Activated CD4-positive, CD25-positive, alpha-beta regulatory T cell treated with anti-CD3 and anti-CD28 coated beads, Interleukin-2, amount 50 U/mL, for 72 hours (primary cell): Measurements from ENCODE around the gene ASXL1.
"Not testable (repeated sequence)": the region's sequence is repeated elsewhere in the genome, so short reads cannot be mapped to it uniquely, and the experiment has no call there.

Experiments
- DNase-seq: peaks from one replicate; pipeline ENCODE4 v3.0.0; 2021

Gene ASXL1

DNA sequence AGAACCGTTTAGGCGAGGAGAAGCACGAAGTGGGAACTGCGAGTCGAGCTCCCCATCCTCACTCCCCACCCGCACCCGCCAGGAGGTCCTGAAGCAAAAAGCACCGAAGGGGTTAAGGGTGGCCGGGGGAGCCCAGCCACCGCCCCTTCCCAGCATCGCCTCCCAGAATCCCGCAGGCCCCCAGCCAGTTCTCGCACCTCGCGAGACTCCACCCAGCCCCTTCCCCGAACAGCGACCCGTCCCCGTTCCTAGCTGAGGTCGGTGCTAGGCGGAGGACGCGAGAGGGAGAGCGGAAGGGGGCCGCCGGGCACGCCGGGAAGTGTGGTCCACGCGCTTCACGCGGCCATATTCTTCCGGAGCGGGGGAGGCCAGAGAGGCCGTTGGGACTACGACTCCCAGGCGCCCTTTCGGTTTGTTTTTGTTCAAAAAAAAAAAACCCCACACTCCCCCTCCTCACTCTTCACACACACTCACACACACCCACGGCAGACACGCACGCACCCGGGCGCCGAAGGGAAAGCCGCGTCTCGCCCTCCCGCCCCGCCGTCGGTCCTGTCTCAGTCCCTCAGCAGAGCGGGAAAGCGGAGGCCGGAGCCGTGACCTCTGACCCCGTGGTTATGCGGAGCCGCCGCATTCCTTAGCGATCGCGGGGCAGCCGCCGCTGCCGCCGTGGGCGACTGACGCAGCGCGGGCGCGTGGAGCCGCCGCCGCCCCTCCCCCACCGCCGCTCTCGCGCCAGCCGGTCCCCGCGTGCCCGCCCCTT lies at the start of gene ASXL1:
Gene ASXL1, plus strand, starts transcription at position 463 of the 763 bp plus-strand sequence. CDS start 445 bp downstream, outside the sequence.
- DNase-seq: peak; percentile 92

DNA sequence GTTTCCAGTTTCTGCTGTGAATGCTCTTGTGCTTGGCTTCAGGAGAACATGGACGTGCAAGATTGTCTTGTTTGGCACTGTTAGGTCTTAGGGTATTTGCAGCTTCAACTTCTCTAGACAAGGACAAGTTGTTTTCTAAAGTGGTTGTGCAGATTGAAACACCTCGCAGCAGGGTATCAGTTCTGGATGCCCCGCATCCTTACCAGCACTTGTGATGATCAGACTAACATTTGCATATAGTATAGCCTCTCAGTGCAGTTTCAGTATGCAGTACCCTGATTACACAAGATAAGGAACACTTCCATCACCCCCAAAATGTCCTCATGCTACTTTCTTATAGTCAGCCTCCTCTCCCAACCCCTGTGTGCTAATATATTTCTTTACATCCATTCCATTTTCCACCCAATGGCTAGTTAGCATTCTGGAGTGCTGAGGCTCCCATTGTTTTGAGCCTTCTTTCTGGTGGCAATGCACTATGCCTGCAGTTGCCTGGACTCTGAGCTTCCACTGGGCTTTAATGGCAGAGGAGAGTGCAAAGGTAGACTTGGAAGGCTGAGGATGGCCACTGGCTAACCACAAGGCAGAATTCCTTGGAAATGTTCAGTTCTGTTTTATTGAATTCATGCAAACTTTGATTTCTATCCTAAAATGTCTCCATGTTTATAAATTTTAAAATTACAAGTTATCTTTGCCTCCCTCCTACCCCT lies 45.3 kb upstream of the ASXL1 start:
- no peak for DNase-seq

DNA sequence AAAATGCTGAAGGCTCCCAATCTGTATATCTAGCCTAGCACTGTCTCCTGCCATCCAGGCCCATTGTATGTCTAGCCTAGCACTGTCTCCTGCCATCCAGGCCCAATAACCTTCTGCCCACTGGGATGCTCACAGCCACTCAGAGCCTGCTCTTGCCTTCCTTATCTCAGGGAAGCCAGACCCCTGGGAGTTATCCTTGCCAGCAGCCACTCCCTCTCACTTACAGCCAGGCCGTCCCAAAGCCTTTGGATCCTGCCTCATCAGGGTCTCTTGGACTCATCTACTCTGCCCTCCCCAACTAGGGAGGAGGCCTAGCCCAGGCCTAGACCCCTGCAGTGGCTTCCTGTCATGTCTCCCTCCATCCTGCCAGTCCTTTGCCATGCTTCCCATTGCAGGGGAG lies 43.4 kb upstream of the ASXL1 start:
- DNase-seq: no peak

DNA sequence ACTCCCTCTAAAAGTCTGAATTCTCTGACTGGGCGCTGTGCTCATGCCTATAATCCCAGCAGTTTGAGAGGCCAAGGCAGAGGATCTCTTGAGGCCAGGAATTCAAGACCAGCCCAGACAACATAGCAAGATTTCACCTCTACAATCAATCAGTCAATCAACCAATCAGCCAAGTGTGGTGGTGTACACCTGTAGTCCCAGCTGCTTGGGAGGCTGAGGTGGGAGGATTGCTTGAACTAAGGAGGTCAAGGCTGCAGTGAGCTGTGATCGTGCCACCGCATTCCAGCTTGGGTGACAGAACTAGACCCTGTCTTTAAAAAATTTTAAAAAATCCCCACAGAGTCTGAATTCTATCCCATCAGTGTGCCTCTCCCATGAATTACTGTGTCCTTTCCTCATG lies 42.7 kb upstream of the ASXL1 start:
- no peak for DNase-seq

DNA sequence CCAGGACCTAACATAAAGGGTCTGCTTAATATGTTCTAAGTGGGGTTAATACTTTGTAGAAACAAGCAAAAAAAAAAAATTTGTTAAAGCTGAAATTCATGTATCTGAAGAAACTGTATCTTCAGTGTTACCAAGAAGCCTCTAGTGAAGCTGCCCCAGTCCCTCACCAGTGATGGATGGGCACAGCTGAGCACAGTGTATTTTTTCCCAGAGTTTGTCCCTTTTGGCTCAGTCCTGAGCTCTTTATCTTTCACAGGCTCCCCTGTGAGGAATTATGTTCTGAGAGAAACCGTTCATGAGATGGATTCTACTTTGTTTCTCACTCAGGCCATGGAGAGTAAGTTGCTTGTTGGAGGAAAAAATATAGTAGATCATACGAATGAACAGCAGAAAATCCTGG lies 42.2 kb upstream of the ASXL1 start:
- no peak for DNase-seq

DNA sequence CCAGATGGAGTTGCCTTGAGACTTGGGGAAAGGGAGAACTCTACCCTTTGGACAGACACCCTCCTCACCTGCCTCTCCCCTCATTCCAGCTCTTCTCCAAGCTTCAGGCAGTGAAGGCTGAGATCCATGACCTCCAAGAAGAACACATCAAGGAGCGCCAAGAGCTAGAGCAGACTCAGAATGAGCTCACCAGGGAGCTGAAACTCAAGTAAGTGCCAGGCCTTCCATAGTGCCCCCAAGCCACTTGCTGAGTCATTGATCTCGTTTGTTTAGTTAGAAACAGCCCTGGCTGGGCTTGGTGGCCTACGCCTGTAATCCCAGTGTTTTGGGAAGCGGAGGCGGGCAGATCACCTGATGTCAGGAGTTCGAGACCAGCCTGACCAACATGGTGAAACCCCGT lies 41.5 kb upstream of the ASXL1 start:
- DNase-seq: no peak

DNA sequence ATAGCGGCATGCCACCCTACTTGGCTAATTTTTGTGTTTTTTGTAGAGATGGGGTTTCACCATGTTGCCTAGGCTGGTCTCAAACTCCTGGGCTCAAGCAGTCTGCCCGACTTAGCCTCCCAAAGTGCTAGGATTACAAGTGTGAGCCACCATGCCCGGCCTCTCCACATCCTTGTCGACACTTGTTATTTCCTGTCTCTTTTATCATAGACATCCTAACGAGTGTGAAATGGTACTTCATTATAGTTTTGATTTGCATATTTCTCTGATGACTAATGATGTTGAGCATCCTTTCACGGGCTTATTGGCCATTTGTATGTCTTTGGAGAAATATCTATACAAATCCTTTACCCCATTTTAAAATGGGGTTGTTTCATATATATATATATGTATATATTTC lies 39.0 kb upstream of the ASXL1 start:
- DNase-seq: no peak

DNA sequence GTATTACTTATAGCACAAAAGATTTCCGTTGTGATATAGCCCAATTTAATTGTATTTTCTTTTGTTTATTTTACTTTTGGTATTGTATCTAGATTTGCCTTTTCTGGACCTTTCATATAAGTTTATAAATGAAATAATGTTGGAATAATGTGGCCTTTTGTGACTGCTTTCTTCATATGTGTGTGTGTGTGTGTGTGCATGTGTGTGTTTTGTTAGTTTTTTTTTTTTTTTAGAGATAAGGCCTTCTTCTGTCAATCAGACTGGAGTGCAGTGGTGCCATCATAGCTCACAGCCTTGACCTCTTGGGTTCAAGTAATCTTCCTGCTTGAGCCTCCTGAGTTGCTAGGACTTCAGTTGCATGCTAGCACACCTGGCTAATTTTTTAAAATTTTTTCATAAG lies 37.8 kb upstream of the ASXL1 start:
- no peak for DNase-seq

DNA sequence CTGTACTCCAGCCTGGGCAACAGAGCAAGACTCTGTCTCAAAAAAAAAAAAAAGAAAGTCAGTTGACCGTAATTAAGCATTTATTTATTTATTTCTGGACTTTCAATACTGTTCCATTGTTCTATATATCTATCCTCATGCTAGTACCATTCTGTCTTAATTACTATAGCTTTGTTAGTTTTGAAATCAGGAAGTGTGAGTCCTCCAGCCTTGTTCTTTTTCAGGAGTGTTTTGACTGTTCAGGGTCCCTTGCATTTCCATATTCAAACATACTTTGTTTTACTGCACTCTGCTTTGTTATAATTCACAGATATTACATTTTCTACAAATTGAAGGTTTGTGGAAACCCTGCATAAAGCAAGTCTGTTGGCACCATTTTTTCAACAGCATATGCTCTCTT lies 36.7 kb upstream of the ASXL1 start:
- DNase-seq: no peak

DNA sequence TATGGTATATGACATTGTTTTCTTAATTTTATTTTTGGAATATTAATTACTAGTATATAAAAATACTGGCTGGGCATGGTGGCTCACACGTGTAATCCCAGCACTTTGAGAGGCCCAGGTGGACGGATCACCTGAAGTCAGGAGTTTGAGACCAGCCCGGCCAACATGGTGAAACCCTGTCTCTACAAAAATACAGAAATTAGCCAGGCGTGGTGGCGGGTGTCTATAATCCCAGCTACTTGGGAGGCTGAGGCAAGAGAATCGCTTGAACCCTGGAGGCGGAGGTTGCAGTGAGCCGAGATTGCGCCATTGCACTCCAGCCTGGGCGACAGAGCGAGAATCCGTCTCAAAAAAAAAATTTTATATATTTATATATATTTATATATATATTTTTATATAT lies 35.9 kb upstream of the ASXL1 start:
- DNase-seq: not testable (repeated sequence)

DNA sequence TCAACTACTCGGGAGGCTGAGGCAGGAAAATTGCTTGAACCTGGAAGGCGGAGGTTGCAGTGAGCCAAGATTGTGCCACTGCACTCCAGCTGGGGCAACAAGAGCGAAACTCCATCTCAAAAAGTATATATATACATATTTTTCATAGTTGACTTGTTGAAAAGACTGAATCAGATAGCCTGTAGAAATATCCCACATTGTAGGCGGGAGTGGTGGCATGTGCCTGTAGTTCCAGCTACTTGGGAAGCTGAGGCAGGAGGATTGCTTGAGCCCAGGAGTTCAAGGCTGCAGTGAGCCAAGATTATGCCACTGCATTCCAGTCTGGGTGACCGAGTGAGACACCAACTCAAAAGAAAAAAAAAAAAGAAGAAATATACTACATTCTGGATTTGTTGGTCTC lies 34.4 kb upstream of the ASXL1 start:
- DNase-seq: not testable (repeated sequence)

DNA sequence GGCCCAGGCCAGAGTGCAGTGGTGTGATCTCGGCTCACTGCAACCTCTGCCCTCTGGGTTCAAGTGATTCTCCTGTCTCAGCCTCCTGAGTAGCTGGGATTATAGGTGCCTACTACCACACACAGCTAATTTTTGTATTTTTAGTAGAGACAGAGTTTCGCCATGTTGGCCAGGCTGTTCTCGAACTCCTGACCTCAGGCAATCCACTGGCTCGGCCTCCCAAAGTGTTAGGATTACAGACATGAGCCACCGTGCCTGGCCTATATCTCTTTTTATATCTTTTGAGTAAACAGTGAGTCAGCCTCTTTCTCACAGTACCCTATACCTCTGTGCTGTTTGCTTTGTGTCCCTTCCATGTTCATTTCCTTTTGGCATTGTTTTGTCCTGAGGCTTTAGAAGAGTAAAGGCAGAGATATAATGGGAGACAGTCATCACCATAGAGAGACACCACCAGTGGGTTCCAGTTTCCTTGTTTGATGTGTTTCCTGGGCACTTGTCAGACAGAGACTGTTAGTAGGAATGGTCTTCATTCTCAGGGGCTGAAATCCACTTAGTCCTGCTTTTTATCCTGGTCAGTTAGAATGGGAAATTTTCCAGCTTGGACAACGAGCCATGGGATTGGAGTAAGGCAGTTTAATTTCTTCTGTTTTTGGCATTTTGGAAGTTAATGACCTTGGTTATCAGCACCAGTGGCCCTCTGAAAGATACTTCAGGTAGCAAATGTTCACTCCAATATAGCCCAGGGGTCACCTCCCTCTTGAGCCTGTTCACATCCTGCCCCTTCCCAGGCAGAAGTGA lies 32.2 kb upstream of the ASXL1 start:
- no peak for DNase-seq

DNA sequence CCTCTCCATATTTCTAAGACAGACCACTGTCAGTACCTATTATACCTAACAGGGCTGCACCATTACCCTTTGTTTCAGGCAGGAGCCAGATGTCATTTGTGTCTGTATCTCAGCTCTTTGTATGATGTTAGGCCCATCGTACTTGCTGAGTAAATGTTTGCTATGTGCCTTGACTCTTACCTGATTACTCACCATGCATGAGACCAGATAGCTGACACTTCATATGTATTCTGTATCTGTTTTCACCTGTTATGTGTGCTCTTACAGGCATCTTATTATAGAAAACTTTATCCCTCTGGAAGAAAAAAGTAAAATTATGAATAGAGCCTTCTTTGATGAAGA lies 31.7 kb upstream of the ASXL1 start:
- DNase-seq: no peak

DNA sequence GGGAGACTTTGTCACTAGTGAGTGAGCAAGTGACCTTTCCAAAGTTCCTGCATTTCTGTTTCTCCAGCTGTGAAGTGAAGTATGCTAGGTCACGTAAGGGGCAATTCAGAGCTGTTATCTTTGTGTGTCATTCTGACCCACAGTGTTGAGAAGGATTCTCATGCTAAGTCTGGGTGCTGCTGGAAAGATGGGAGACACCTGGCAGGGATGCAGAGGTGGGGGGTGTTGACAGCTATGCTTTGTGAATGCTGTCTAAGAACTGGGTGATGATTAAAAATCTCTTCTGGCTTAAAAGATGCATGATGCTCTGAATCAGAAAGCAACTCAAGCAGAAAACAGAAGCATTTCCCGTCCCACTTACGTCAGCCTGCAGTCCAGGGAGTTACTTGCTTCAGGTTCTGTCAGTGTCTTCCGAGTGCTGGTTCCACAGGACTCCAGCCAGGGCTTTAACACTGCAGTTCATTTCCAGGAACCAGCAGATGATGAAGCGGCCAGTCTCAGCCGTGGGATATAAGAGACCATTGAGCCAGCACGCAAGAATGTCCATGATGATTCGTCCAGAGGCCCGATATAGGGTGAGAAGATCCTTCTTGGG lies 30.9 kb upstream of the ASXL1 start:
- no peak for DNase-seq

DNA sequence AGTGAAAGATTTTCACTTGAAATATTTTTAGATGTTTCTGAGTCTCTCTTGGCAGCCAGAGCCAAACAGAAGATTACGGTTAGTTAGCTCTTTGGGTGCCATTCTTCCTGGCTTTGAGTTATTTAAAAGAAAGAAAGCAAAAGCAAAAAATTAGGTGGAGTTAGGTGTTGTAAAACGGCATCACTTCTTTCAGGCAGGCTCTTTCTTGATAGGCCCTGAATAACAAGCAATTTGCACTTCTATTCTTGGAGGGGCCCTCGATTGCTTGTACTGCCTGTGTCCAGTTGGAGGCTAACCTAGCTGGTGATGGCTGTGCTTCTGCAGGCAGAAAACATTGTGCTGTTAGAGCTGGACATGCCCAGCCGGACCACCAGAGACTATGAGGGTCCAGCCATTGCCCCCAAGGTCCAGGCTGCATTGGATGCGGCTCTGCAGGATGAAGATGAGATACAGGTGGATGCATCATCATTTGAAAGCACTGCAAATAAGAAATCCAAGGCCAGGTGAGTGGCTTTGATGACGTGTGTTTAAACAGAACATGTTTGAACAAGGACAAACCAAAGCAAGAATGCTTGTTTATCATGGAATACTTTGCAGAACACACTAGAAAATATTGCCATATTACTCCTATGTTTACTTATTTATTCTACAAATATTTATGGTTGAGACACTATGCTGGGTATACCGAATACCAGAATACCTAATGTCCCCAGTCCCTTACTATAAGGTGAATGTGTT lies 28.1 kb upstream of the ASXL1 start:
- no peak for DNase-seq

DNA sequence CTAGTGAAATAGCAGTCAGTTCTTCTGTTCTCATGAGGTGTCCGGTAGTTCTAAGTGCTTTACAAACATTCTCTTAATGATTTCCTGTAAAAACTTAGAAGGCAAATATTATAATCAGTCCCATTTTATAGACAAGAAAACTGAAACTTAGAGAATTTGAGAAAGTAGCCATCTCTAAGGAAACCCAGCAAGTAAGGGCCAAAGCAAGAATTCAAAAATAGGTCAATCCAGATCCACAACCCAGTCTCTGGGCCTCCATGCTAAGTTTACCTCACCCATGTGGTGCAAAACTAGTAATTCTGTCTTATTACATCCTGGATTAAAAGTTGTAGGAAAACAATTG lies 27.6 kb upstream of the ASXL1 start:
- DNase-seq: no peak

DNA sequence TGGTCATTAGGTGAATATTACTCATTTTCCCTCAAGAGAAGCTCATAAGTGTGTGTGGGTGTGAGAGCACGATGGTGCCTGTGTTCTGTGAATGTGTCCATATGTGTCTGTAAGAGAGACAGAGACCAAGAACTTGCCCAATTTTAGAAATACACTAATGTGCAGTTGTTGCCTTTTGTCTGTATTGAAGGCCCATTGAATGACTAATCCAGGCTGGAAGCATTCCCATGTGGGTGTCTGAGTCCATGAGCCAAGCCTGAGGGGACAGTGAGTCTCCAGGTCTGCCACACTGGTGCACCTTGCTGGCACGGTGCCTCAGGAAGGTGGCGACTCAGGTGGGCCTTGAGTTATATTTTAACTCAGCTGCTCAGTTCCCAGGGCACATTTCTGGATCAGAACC lies 25.5 kb upstream of the ASXL1 start:
- no peak for DNase-seq

DNA sequence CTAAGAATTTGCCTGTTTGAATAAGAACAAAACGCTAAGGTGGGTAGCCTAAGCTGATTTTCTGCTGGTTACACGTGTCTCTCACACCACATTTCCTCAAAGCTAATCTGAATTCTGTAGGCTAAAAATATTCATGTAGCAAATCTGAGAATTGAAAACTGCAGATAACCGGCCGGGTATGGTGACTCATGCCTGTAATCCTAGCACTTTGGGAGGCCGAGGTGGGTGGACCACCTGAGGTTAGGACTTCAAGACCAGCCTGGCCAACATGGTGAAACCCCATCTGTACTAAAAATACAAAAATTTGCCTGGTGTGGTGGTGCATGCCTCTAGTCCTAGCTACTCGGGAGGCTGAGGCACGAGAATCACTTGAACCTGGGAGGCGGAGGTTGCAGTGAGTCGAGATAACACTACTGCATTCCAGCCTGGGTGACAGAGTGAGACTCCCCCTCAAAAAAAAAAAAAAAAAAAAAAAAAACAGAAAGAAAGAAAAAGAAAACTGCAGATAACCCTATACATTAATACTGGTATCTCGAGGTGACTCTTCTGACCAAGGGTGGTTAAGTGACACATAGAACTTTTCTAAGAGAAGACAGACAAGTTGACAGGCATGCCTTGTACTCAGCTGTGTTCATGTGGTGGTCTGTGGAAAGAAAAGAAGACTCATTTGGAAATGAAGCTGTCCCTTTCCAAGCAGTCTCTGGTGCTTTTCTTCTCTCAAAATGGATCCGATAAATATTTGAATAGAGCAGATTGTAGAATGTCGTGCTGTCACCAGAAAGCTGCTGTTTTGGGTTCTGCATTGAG lies 24.7 kb upstream of the ASXL1 start:
- DNase-seq: peak; percentile 48

DNA sequence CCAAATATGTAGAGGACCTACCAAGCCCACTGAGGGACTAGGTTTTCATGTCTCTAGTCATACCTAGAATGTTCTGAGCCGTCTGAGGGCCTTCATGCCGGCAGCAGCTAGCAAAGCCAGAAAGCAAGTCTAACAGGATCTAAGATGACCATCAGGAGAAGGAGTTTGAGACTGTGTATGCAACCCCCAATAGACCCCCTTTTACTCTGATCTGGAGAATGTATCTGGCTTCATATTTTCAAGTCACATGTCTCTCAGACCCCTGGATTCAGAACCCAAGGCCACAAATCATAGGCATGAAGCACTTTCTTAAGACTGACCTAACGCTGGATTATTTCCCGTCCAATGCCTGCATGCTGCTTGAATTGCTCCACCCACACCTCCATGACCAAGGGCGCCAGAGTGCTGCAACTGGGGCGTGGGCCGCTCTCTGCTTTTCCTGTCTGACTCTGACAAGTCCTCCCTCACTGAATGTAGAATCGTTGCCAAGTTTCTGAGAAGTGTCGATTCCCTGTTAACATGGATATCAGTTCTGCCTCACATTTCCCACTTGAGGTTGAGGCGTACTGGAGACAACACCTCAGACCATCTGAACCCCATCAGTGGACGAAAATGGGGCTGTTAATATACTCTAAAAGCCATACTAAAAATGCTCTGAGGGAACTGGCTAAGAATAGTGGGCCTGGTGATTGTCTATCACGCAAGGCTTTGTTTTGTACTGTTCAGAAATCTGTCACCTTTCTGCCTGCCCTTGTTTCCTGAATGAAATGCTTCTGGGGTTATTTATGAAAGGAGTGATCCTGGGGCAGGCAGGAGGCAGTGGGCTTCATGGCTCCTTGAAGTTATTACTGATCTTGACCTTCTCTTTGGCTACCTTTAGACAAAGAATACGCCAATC lies 23.9 kb upstream of the ASXL1 start:
- DNase-seq: peak; percentile 54

DNA sequence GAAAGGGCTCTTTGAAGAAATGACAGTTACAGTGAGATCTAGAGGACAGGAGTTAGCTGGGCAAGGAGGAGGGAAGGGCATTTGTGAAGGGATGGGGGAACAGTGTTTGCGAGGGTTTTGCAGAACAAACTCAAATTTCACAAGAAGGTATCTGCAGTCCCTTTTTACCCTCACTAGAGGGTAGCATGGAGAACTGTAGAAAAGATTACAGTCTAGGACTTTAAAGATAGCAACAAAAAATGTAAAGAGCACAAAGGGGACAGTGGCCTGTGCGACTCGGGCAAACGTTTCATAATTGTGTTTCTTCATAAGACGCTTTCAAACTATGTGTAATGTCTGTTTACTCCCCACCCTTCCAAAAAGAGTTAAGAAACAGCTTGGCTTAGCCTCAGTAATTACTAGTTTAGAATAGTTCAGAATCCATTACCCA lies 21.2 kb upstream of the ASXL1 start:
- DNase-seq: no peak
